ENCODE data around the gene KIF3B. TPM values are rescaled to one million over a fixed set of nuclear protein-coding genes. Genes with fewer than 3 reads are reported as not detected.
"Not testable (repeated sequence)": the region's sequence is repeated elsewhere in the genome, so short reads cannot be mapped to it uniquely, and the experiment has no call there.

KIF3B gene
- total RNA-seq, 4 donors from 2014 or later: 21.4 to 29.0 (median 24.4) TPM

GRCh38 chr20:32382102-32382950, 104.9 kb downstream of the KIF3B start:
- peaks cover 0 to 21% of the 10 kb centered on the region in 2 donors for H3K36me3 ChIP-seq
- ATAC-seq: no peak

GRCh38 chr20:32383441-32383840, 106.0 kb downstream of the KIF3B start:
- not testable (repeated sequence) for H3K27ac ChIP-seq, H3K9me3 ChIP-seq, ATAC-seq, H3K4me3 ChIP-seq, H3K27me3 ChIP-seq
- peaks cover 10 to 45% (median 14%) of the 10 kb centered on the region in 3 donors for H3K4me1 ChIP-seq
- WGBS, 2 donors (ENCODE audit: low coverage in 1 of 2): 88 to 94% methylated on average over 1 to 8 of the region's 9 CpGs
- H3K36me3 ChIP-seq: peaks cover 0 to 12% of the 10 kb centered on the region in 2 donors

More at GRCh38 chr20:32382102-32382950, 104.9 kb downstream of the KIF3B start:
- 84 to 91% methylated on average over 5 to 11 of the region's 11 CpGs for WGBS, 2 donors (ENCODE audit: low coverage in 1 of 2)
- H3K9me3 ChIP-seq: no peaks in the 10 kb centered on the region
- peaks cover 10 to 36% (median 14%) of the 10 kb centered on the region in 3 donors for H3K4me1 ChIP-seq
- no peaks in the 10 kb centered on the region for H3K27me3 ChIP-seq
- H3K27ac ChIP-seq: no peak overlapping the region
- no peak for TF ChIP-seq POLR2AphosphoS5 (IDR thresholded peaks at IDR 0.05)
- H3K4me3 ChIP-seq: no peak overlapping the region

Other genes with a start within 250 kb of the KIF3B start
- 10 to 100 TPM in 2 of 4 donors, 1 to 10 TPM in 2; 2.6 to 31.8 (median 10.2) TPM for gene HCK, start 225.4 kb upstream of the KIF3B start, total RNA-seq
- 10 to 100 TPM; 20.7 to 32.6 (median 22.9) TPM for gene TM9SF4, start 167.9 kb upstream of the KIF3B start, total RNA-seq
- 10 to 100 TPM in 1 of 4 donors, 1 to 10 TPM in 3; 5.8 to 11.0 (median 6.1) TPM for gene PLAGL2, start 69.9 kb upstream of the KIF3B start, total RNA-seq
- 10 to 100 TPM; 28.8 to 42.4 (median 33.5) TPM for gene POFUT1, start 69.8 kb upstream of the KIF3B start, total RNA-seq
- 10 to 100 TPM; 43.5 to 79.8 (median 58.4) TPM for gene ASXL1, start 80.7 kb downstream of the KIF3B start, total RNA-seq